NCI-H345 treated with DMSO at 0.1 percent for 48 hours (cell line): ENCODE results near the gene NDC1.
"Not testable (repeated sequence)": the region's sequence is repeated elsewhere in the genome, so short reads cannot be mapped to it uniquely, and the experiment has no call there.

ENCODE experiments used
- DNase-seq: peaks from one replicate; lab custom pipeline; 2025; ENCODE audit not compliant: unreplicated experiment; lab: John Stamatoyannopoulos, UW

The NDC1 gene

DNA sequence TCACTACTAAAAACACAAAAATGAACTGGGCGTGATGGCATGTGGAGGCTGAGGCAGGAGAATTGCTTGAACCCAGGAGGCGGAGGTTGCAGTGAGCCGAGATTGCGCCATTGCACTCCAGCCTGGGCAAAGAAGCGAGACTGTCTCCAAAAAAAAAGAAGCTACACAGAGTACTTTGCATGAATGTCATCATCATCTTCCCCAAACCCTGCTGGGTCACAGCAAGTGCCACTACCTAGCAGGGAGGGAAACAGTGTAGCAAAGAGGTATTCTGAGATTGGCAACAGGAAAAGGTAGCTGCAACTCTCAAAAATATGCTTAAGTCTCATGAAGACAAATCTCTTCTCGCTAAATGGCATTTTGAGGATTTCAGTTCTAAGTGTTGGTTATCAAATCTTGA lies 12.8 kb downstream of the NDC1 start:
- no peak for DNase-seq

DNA sequence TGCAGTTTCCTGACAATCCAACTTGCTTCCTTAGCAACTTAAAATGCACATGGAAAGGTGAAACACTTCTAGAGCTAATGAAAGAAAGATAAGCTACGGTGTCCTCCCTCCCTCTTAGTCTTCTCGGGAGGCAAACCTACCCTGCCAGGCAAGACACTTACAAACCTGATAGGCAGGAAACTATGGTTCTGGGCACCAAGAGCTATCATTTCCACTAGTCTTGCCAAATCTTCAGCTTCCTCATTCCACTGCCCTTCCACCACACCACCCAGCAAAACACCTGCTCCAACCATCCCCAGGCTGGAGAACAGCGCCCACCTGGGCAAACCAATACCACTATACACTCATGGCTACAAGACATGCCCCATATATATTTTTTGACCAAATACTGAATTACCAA lies 15.2 kb downstream of the NDC1 start:
- DNase-seq = no peak

- no peak for DNase-seq
These were observed 16.7 kb downstream of the NDC1 start for GRCh38 chr1:53821380-53821779.

GRCh38 chr1:53819387-53819786 lies 18.7 kb downstream of the NDC1 start:
- DNase-seq = no peak

GRCh38 chr1:53816584-53816983 lies 21.5 kb downstream of the NDC1 start:
- DNase-seq = not testable (repeated sequence)

GRCh38 chr1:53815484-53815883 lies 22.6 kb downstream of the NDC1 start:
- not testable (repeated sequence) for DNase-seq

DNA sequence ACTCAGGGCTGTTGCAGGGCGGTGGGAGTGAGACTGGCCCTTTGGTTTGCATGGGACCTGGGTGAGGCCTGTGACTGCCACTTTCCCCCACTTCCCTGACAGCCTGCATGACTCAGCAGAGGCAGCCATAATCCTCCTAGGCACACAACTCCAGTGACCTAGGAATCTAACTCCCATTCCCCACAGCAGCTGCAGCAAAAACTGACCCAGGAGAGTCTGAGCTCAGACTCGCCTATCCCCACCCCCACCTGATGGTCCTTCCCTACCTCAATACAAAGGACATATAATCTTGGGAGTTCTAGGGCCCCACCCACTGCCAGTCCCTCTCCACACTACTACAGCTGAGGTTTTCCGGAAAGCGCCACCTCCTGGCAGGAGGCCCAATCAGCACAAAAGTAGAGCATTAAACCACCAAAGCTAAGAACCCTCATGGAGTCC lies 26.7 kb downstream of the NDC1 start:
- DNase-seq = no peak

GRCh38 chr1:53810497-53810896 lies 27.6 kb downstream of the NDC1 start:
- DNase-seq = no peak

- no peak for DNase-seq
These were observed 28.1 kb downstream of the NDC1 start for GRCh38 chr1:53810007-53810406.

- DNase-seq = no peak
These were observed 30.2 kb downstream of the NDC1 start for GRCh38 chr1:53807916-53808315.

DNA sequence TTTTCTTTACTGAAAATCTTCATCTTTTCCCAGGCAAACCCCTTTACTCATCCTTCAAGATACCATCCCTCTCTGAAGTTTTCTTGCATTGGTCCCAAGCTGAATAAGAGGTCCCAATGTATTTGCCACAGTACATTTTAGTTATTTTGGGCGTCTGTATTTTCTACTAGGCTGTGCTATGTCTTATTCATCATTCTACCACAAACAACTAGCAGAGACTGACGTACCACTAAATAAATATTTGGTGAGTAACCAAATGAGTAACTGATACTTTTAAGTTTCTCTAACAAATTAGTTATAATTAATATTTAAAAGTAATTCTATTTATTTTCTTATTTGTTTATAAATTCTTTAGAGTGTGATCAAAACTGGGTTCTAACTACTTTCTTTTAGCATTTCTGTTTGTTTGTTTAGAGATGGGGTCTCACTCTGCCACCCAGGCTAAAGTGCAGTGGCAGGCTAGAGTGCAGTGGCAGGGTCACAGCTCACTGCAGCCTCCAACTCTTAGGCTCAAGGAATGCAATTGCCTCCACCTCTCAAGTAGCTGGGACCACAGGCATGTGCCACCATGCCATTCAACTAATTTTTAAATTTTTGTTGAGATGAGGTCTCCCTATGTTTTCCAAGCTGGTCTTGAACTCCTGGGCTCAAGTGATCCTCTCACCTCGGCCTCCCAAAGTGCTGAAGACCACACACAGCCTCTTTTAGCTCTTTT lies 33.1 kb downstream of the NDC1 start:
- DNase-seq = no peak

GRCh38 chr1:53804181-53804580 lies 33.9 kb downstream of the NDC1 start:
- no peak for DNase-seq

DNA sequence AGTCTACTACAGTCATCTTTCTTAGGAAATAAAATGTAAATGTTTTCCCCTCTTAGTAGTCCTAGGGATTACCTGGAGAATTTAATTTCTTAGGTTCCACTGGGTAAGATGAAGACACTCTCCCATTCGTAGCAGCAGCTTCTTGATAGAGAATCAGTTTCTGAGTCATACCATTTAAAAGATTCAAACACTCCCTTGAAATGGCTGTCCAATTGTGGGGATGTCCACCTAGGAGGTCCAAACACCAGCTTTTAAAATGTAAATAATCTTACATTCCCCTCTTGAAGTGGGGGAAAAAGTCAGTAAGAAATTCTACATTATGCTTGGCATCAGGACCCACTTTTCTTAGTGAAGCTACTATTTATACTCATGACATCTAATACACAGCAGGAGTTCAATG lies 37.5 kb downstream of the NDC1 start:
- no peak for DNase-seq

- DNase-seq = no peak
These were observed 39.0 kb downstream of the NDC1 start for GRCh38 chr1:53799141-53799540.

DNA sequence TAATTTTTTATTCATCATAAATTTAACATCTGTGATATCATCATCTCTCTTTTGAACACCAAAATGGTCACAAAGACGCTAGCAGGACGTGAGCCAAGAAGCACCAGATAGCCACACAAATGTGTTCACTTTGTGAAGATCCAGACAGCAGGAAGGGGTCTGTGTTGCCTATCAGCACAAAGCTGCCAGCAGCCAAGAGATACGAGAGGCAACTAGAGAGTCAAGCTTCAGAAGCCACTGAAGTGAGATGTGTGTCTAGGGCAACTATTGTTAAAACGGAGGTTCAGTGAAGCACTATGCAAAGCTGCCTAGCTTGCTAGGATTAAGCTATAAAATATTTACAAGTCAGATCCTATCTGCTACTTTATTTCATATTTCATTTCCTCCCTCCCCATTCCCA lies 45.3 kb downstream of the NDC1 start:
- DNase-seq = no peak

- no peak for DNase-seq
These were observed 50.4 kb downstream of the NDC1 start for GRCh38 chr1:53787655-53788054.

GRCh38 chr1:53783056-53783455 lies 55.0 kb downstream of the NDC1 start:
- DNase-seq = no peak

- no peak for DNase-seq
These were observed 56.4 kb downstream of the NDC1 start for GRCh38 chr1:53781654-53782053.

GRCh38 chr1:53777272-53777671 lies 60.8 kb downstream of the NDC1 start:
- DNase-seq = no peak

- DNase-seq = no peak
These were observed 66.4 kb downstream of the NDC1 start for GRCh38 chr1:53771648-53772047.

DNA sequence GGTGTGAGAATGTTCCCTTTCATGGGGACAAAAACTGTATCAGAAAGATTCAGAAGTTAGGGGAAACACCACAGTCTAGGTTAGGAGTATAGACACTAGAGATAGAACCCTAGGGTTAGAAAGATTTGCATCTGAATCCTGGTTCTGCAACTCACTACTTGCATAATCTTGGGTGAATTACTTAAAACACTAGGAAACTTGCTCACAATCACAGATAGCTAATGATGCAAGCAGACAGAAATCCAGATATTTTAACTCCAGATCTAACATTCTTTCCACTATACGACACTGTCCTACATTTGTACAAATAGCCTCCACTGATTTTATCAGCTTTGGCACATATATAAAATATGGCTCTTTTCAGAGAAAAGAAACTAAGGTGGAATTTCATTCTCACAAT lies 68.3 kb downstream of the NDC1 start:
- DNase-seq = no peak

DNA sequence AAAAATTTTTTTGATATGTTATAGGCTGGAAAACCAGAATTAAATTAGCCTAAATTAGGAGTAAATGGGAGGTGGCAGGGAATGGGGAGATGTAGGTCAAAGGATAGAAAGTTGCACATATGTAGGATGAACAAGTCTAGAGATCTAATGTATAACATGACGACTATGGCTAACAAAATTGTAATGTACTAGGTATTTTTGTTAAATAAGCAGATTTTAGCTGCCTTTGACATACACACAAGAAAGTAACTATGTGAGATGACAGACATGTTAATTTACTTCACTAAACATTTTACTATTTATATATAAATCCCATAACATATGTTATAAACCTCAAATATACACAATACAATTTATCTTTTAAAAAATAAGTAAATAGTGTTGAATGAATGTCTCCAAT lies 68.9 kb downstream of the NDC1 start:
- no peak for DNase-seq

DNA sequence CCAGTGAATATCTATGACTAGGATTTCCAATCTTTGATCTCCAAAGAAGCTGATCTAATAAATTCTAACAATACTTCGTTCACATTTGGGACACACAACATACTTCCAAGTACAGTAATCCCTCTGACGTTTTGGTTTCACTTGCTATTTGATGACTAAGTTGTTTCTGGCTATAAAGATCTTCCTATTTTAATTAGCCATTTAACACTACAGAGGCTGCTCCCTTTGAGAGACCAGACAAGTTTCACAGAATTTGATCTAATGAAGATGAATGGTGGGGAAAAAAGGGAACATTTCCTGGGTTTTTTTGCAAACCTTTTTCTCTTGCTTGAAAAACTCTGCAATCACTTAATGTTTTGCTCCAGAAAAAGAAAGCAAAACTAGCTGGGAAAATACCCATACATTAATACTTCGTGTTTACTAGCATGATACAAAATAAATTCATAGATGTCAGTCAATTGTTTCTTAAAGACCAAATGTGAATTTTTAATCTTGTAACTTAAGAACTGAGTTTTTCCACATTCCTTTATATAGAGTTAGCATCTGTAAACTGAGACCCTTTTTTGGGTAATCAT lies 71.2 kb downstream of the NDC1 start:
- no peak for DNase-seq
